ENCODE results near the gene COASY.

DNA sequence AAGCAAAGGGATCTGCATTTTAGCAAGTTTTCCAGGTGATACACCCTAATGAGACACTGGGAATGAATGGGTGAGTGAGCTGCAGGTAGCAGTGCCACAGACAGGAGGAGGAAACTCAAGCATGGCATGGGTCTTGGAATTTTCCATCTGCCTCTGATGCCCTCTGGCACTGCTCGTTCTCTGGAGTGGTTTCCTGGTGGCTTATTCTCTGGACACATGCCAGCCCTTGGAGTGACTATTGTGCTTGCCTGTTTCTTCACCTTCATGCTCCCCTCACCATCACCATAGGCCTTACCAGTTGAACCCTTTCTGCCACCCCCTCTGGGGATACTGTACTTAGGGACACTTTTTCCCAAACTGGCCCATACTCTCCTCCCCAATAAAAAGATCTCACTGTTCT is 1.6 kb downstream of the COASY start:
- TF ChIP-seq, protein P1, sequence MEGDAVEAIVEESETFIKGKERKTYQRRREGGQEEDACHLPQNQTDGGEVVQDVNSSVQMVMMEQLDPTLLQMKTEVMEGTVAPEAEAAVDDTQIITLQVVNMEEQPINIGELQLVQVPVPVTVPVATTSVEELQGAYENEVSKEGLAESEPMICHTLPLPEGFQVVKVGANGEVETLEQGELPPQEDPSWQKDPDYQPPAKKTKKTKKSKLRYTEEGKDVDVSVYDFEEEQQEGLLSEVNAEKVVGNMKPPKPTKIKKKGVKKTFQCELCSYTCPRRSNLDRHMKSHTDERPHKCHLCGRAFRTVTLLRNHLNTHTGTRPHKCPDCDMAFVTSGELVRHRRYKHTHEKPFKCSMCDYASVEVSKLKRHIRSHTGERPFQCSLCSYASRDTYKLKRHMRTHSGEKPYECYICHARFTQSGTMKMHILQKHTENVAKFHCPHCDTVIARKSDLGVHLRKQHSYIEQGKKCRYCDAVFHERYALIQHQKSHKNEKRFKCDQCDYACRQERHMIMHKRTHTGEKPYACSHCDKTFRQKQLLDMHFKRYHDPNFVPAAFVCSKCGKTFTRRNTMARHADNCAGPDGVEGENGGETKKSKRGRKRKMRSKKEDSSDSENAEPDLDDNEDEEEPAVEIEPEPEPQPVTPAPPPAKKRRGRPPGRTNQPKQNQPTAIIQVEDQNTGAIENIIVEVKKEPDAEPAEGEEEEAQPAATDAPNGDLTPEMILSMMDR (conservative IDR thresholded peaks at IDR 0.05; ENCODE audit: low read length), result no peak
- TF ChIP-seq EZH2phosphoT487 (IDR thresholded peaks at IDR 0.05; ENCODE audit: borderline replicate concordance), result no peak
